HepG2 (cell line): ENCODE data around the gene PCGF2. TPM values are rescaled to one million over a fixed set of nuclear protein-coding genes. Genes with fewer than 3 reads are reported as not detected.

ENCODE experiments used
- NCOR1 ChIP-seq: fragments of 200-600 bp; sonication (generic); IDR thresholded peaks from 2 replicates; pipeline ENCODE4 v1.7.0; 2017; ENCODE audit warnings: antibody characterized with exemption, low read length, borderline replicate concordance
- NFIB ChIP-seq: sonication (generic); formaldehyde crosslinking; IDR thresholded peaks from 2 replicates; pipeline ENCODE4 v1.9.0; 2021; ENCODE audit warnings: missing genetic modification reagents, mild to moderate bottlenecking, borderline replicate concordance
- PAWR ChIP-seq: sonication (generic); formaldehyde crosslinking; IDR thresholded peaks from 2 replicates; pipeline ENCODE4 v1.4.0; 2020; ENCODE audit warnings: missing genetic modification reagents, mild to moderate bottlenecking, borderline replicate concordance
- SMAD3 ChIP-seq: sonication (generic); formaldehyde crosslinking; IDR thresholded peaks from 2 replicates; pipeline ENCODE4 v1.4.0; 2020; ENCODE audit warnings: missing genetic modification reagents
- TGIF2 ChIP-seq: IDR thresholded peaks from 2 replicates; pipeline ENCODE4 v1.6.1; 2016; ENCODE audit warnings: control low read depth, missing compliant biosample characterization
- XRCC5 ChIP-seq: fragments of 200-400 bp; formaldehyde crosslinking; optimal IDR thresholded peaks from 2 replicates; pipeline ENCODE3; 2017; ENCODE audit warnings: mild to moderate bottlenecking, low read length
- ZC3H13 ChIP-seq: sonication (generic); formaldehyde crosslinking; IDR thresholded peaks from 2 replicates; pipeline ENCODE4 v1.8.1; 2023; ENCODE audit warnings: mild to moderate bottlenecking, missing genetic modification reagents, moderate library complexity
- ZNF160 ChIP-seq: sonication (generic); formaldehyde crosslinking; IDR thresholded peaks from 2 replicates; pipeline ENCODE4 v1.8.0; 2022; ENCODE audit warnings: mild to moderate bottlenecking, inconsistent platforms, missing genetic modification reagents
- ZNF746 ChIP-seq: sonication (generic); formaldehyde crosslinking; IDR thresholded peaks from 2 replicates; pipeline ENCODE4 v1.8.0; 2022; ENCODE audit warnings: mild to moderate bottlenecking, missing genetic modification reagents
- polyA plus RNA-seq, 8 experiments: library from polyadenylated mRNA; depleted of rRNA in 3 of 8; stranded (reverse) in 7 of 8; unstranded in 1 of 8; fragments of >200 nt; fragmentation: Illumina TruSeq in 4 of 8; extraction: Trizol in 4 of 8; gene quantifications; 2 replicates each; pipeline versions ENCODE4 v1.2.1 to v1.2.3, GENCODE V29; 2011 to 2016; ENCODE audit warnings: low read depth in 4 of 8, missing spikeins in 1 of 8, mixed read lengths in 1 of 8; ENCODE audit not compliant: insufficient read depth in 1 of 8
- total RNA-seq, 5 experiments: library from RNA; depleted of rRNA; stranded (reverse); fragments of >200 nt; fragmentation: Illumina TruSeq; extraction: Trizol; gene quantifications; 2 replicates each; pipeline ENCODE4 v1.2.3, GENCODE V29; 2016; ENCODE audit warnings: low read depth in 1 of 5
- TF ChIP-seq, protein P1 (sequence below): sonication (generic); formaldehyde crosslinking; IDR thresholded peaks from 2 replicates; pipeline ENCODE4 v1.5.0; 2020; ENCODE audit warnings: mild to moderate bottlenecking, low read depth, missing genetic modification reagents, borderline replicate concordance
- TF ChIP-seq, protein P2 (sequence below): sonication (generic); formaldehyde crosslinking; IDR thresholded peaks from 2 replicates; pipeline ENCODE4 v1.5.0; 2020; ENCODE audit warnings: missing genetic modification reagents
- TF ChIP-seq, protein P3 (sequence below): sonication (generic); formaldehyde crosslinking; IDR thresholded peaks from 2 replicates; pipeline ENCODE4 v1.4.0; 2020; ENCODE audit warnings: missing genetic modification reagents, borderline replicate concordance
- TF ChIP-seq, protein P4 (sequence below), 2 experiments: sonication (generic) in 1 of 2; formaldehyde crosslinking in 1 of 2; IDR thresholded peaks; 2 replicates each; pipeline versions ENCODE4 v1.4.0 to v1.6.1; 2018 to 2020; ENCODE audit warnings: missing genetic modification reagents in 2 of 2, borderline replicate concordance in 1 of 2, low read depth in 1 of 2, mild to moderate bottlenecking in 1 of 2, missing biosample characterization in 1 of 2
- TF ChIP-seq, protein P5 (sequence below): sonication (generic); formaldehyde crosslinking; IDR thresholded peaks from 2 replicates; pipeline ENCODE4 v1.4.0; 2020; ENCODE audit warnings: mild to moderate bottlenecking, low read depth, missing genetic modification reagents

Gene PCGF2
- total and polyA plus RNA-seq, 2 of the 13 experiments (the other 11 are each of a cell fraction or from before 2014, with no cell fraction given): 11.6 to 29.4 TPM

DNA sequence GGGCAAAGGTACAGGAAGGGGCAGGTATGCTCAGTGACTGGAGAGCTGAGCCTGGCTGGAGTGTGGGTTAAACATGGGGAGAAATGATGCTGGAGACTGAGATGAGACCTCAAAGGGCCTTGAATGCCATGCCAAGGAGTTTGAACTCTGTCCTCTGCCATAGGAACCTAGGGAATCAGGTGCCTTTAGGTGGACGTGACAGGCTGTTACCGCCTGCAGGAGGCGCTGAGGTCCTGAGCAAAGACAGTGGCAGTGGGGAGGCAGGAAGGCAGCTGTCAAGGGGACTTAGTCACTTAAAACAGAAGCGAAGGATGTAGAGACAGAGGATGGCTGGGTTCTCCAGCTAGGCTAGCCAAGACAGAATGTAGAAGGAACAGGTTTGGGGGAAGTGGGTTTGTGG, 13.5 kb upstream of the PCGF2 start (continued):
- TF ChIP-seq ZC3H13 (CRISPR knock-in tag) (no peak), ZNF746 (CRISPR knock-in tag) (no peak), TGIF2 (CRISPR knock-in tag) (peak; percentile 33; the same call in 1 of the 2 replicates), SMAD3 (CRISPR knock-in tag) (no peak), ZNF160 (CRISPR knock-in tag) (no peak), NFIB (CRISPR knock-in tag) (no peak), PAWR (no peak), XRCC5 (no peak), NCOR1 (0 out of 2 replicates have a peak, but pooled peaks have one; percentile 35)
- TF ChIP-seq, protein P1, sequence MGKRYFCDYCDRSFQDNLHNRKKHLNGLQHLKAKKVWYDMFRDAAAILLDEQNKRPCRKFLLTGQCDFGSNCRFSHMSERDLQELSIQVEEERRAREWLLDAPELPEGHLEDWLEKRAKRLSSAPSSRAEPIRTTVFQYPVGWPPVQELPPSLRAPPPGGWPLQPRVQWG (CRISPR knock-in tag): no peak
- TF ChIP-seq, protein P2, sequence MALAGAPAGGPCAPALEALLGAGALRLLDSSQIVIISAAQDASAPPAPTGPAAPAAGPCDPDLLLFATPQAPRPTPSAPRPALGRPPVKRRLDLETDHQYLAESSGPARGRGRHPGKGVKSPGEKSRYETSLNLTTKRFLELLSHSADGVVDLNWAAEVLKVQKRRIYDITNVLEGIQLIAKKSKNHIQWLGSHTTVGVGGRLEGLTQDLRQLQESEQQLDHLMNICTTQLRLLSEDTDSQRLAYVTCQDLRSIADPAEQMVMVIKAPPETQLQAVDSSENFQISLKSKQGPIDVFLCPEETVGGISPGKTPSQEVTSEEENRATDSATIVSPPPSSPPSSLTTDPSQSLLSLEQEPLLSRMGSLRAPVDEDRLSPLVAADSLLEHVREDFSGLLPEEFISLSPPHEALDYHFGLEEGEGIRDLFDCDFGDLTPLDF (CRISPR knock-in tag): no peak
- TF ChIP-seq, protein P3, sequence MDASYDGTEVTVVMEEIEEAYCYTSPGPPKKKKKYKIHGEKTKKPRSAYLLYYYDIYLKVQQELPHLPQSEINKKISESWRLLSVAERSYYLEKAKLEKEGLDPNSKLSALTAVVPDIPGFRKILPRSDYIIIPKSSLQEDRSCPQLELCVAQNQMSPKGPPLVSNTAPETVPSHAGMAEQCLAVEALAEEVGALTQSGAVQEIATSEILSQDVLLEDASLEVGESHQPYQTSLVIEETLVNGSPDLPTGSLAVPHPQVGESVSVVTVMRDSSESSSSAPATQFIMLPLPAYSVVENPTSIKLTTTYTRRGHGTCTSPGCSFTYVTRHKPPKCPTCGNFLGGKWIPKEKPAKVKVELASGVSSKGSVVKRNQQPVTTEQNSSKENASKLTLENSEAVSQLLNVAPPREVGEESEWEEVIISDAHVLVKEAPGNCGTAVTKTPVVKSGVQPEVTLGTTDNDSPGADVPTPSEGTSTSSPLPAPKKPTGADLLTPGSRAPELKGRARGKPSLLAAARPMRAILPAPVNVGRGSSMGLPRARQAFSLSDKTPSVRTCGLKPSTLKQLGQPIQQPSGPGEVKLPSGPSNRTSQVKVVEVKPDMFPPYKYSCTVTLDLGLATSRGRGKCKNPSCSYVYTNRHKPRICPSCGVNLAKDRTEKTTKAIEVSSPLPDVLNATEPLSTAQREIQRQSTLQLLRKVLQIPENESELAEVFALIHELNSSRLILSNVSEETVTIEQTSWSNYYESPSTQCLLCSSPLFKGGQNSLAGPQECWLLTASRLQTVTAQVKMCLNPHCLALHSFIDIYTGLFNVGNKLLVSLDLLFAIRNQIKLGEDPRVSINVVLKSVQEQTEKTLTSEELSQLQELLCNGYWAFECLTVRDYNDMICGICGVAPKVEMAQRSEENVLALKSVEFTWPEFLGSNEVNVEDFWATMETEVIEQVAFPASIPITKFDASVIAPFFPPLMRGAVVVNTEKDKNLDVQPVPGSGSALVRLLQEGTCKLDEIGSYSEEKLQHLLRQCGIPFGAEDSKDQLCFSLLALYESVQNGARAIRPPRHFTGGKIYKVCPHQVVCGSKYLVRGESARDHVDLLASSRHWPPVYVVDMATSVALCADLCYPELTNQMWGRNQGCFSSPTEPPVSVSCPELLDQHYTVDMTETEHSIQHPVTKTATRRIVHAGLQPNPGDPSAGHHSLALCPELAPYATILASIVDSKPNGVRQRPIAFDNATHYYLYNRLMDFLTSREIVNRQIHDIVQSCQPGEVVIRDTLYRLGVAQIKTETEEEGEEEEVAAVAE: no peak
- TF ChIP-seq, protein P4, sequence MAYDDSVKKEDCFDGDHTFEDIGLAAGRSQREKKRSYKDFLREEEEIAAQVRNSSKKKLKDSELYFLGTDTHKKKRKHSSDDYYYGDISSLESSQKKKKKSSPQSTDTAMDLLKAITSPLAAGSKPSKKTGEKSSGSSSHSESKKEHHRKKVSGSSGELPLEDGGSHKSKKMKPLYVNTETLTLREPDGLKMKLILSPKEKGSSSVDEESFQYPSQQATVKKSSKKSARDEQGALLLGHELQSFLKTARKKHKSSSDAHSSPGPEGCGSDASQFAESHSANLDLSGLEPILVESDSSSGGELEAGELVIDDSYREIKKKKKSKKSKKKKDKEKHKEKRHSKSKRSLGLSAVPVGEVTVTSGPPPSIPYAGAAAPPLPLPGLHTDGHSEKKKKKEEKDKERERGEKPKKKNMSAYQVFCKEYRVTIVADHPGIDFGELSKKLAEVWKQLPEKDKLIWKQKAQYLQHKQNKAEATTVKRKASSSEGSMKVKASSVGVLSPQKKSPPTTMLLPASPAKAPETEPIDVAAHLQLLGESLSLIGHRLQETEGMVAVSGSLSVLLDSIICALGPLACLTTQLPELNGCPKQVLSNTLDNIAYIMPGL (CRISPR knock-in tag; IDR thresholded peaks at IDR 0.05; ENCODE audit: borderline replicate concordance in 1 of 2, low read depth in 1 of 2): 0 out of 4 replicates have a peak, but pooled peaks of 1 of the 2 experiments have one; percentile 31
- TF ChIP-seq, protein P5, sequence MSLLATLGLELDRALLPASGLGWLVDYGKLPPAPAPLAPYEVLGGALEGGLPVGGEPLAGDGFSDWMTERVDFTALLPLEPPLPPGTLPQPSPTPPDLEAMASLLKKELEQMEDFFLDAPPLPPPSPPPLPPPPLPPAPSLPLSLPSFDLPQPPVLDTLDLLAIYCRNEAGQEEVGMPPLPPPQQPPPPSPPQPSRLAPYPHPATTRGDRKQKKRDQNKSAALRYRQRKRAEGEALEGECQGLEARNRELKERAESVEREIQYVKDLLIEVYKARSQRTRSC: no peak
- TF ChIP-seq, all 625 proteins: peak for 13
